ENCODE data around the gene GAREM1.
A peak's percentile ranks its signal among the peaks of the same experiment; 100 is the strongest.
"Not testable (repeated sequence)": the region's sequence is repeated elsewhere in the genome, so short reads cannot be mapped to it uniquely, and the experiment has no call there.

GAREM1 gene

DNA sequence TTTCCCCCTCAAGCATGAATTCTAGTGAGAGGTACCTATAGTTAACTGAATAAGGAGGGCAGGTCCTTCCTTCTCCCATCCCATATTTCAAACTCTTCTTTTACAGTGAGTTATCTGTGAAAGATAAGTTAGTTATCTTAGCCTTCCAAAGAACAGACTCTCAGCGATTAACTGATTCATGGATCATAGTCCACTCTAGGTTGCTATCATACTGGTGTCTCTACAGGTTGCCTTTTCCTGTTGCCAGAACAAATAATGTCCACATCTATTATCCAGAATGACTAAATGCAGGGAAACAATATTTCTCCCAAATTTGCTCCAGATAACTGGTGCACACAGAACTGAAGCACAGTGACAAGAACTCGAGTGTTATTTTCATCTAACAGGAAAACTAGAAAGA lies 212.5 kb downstream of the GAREM1 start:
- no peak for DNase-seq (ENCODE audit: low spot score)

DNA sequence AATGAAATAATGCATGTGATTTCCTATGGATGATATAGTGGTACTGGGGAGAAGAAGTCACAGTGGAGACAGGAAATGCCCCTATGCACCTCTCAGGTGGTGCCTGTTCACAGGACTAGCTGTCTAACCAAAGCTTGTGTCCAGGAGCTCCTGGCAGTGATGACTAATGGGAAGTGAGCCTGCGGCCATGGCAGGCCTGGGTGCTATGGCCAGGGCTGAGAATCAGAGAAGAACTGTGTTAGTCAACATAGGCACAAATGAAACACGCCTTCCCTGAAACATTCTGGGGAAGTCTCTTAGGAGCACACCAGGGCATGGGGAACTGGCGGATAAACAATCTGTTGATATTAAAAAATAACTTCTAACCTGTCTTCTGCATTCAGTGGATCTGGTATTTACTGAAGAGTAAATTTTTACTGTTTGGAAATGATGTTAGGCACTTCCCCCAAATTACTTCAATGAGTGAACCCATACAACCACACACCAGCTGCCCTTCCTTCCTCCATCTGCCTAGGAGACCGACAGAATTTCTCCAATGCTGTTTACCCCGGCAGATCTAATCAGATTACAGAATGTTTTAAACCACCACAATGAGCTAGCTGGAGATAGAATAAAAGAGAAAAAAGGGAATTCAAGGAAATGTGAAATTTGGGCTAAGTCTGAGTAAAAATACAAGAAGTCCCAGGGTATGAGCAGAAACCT lies 213.4 kb downstream of the GAREM1 start:
- no peak for DNase-seq (ENCODE audit: low spot score)

DNA sequence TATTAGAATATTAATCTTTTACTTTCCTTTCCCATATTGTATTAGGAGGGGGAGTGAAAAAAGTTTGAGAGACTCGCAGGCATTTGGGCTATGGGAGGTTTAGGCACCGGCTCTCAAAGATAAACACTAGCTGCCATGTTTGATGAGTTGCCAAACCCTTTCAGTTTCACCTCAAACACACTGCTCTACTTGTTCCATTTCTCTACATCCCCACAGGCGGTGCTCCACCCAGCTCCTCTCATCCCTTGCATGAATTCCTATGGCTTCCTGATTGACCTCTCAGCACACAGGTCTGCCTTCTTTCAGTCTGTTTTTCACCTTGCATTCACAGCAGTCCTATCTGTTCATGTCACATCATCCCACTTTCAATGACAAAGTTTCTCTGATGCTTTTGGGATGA lies 215.1 kb downstream of the GAREM1 start:
- no peak for DNase-seq (ENCODE audit: low spot score)

DNA sequence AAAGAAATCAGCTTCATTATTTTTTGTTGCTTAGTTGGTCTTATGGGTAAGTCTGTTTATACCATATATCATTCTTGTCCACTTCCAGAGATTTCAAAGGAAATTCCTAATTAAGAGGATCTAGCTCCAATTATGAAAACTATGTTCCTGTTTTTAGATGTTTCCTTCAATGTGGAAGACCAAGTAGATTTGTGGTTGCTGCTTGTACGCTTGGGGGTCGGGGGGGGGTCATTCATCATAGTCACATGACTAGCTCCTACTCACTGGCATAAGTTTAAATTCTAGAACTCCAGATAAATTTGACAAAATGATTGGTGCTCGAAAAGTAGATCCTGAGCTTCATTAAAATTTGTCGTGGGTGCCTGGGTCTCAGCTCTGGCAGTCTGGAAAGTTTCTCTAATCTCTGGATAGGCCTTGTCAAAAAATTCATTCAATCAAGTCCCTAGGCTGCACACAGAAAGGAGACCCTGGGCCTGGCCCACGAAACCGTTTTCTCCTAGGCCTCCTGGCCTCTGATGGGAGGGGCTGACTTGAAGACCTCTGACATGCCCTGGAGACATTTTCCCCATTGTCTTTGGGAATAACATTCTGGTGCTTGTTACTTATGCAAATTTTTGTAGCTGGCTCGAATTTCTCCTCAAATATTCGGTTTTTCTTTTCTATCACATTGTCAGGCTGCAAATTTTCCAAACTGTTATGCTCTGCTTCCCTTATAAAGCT lies 218.4 kb downstream of the GAREM1 start:
- DNase-seq (ENCODE audit: low spot score): no peak

DNA sequence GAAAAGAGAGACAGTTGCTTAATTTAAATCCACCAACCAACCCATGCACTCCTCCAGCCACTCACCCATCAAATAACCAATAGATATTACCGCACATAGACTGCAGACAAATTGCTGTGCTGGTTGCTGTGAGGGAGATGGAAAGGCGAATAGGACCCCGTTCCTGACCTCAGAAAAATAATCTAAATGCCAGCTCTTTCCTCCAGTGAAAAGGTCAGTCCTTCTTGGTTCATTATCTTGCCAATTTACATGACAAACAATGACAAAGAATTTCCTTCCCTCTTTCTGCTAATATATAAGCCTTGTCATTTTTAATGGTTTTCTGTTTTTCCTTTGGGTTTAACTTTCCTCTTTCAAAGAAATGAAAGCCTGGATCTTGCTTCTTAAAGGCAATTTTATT lies 219.2 kb downstream of the GAREM1 start:
- DNase-seq (ENCODE audit: low spot score): no peak

DNA sequence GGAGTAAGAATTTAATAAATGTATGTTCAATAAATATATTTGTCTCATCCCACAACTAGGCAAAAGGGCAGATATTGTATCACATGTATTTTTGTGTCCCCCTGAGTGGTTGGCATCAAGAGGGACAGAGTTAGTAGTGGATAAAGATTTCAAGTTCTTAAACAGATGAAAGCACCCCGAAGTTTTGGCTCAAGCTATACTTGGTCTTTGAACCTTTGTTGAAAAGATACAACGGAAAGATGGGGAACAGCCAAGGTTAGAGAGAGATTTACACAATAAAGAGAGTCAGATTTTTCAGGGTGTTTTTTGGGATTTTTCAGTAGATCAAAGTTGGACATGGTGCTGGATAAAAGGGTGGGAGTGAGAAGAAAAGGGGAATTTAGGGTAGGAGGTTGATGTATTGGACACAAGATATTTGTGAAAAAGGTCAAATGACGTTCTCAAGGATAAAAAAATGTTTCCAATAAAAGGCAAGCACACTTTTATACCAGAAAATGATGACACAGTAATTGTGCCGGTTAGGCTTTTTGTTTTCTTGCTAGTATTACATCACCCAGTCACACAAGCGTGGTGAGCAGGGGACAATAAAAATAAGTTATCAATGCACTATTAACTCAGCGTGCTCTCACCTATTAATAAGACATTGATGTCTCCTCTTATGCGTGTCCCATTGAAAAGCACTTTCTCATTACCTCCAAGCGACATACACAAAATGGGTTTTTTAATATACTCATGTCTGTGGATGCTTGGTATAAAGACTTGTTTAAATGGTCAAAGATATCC lies 221.3 kb downstream of the GAREM1 start:
- no peak for DNase-seq (ENCODE audit: low spot score)

DNA sequence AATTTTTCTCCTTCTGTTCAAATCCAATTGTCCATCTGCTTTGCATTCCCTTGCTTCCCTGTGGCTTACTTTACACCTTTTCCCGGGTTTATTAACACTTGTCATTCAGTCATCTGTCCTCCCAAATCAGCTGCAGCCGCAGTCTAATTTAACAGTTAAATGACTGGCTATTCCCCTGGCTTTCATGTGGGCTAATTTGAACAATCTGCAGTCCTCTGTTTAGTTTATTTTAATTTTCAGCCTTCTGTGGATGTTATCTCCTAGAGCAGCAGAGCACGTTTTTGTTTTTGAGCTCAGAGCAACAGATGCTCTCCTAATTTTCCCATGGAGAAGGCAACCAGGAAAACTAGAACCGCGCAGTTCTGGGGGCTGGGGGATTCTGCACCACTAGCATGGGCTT lies 225.8 kb downstream of the GAREM1 start:
- no peak for DNase-seq (ENCODE audit: low spot score)

DNA sequence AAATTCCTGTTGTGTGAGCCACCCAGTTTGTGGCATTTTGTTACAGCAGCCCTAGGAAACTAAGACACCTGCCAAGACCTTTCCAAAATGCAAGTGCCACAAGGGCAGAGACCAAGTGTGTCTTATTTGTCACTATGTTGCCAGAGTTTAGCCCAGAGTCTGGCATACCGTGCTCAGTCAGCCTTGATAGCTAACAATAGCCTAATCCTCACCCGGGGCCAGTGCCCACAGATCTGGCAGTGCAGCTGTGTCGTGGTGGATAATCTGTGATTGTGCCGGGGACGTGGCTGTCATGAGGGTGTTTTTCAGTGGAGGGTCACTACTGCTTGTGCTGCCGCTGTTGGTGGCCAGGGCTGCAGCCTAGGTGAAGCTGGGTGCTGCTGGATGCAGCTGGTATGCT lies 227.3 kb downstream of the GAREM1 start:
- DNase-seq (ENCODE audit: low spot score): no peak

DNA sequence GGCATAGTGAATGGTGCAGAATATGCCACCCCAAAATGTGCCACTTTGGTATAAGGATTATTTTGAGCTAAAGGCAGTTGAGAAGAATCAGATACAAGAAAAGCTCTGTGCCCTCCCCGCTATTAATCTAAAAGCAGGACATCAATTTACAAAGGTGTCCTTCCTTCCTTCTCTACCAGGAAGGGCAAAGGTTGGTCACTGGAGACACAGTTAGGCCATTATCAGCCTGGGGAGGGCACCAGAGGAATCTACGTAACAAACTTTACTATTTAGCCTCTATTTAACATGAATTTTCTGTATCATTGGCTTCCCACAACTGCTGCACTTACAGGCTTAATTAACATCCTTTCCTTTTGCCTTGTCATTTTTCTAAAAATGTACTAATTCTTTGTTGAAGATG lies 228.3 kb downstream of the GAREM1 start:
- DNase-seq (ENCODE audit: low spot score): no peak

DNA sequence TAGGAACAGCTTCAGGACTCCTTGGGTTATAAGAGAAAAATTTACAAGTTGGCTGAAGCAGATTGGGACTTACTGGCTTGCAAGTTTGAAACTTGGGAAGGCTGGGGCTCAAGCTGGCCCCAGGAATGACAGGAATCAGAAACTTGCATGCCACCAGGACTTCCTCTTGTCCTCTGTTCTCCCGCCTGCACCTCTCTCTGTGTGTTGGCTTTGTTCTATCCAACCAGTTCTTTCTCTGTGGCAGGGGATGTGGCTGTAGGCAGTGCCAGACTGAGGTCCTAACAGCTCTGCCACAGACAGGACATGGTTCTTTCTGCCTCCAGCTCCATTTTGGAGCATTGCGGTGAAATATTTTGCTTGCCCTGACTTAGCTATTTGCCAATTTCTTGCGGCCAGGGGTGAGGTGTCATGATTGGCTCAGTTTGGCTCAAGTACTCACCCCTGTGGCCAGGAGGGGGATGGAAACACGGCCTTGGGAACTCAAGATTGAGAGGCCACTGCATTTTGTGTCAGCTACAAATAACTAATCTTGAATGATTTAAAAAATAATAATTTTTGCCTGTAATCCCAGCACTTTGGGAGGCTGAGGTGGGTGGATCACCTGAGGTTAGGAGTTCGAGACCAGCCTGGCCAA lies 231.9 kb downstream of the GAREM1 start:
- DNase-seq (ENCODE audit: low spot score): no peak

DNA sequence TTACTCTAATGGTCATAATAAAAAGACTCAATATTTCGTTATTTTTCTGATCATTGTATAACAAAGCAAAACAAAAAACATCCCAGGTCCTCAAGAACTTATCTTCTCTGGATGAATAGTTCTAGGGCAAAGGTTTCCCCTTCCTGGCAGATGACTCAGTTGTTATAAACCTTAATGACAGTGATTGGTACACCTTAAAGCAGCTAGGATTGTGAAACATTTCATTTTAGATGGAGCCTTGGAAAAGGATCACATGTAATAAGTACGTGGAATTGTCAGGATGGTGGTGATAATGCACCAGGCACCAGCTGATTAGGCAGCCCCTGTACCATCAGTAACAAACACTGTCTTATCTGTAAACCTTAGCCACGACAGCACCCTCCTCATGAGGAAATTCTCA lies 233.6 kb downstream of the GAREM1 start:
- DNase-seq (ENCODE audit: low spot score): no peak

DNA sequence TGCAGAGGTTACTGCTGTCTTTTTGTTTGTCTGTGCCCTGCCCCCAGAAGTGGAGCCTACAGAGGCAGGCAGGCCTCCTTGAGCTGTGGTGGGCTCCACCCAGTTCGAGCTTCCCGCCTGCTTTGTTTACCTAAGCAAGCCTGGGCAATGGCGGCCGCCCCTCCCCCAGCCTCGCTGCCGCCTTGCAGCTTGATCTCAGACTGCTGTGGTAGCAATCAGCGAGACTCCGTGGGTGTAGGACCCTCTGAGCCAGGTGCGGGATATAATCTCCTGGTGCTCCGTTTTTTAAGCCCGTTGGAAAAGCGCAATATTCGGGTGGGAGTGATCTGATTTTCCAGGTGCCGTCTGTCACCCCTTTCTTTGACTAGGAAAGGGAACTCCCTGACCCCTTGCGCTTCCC lies 237.3 kb downstream of the GAREM1 start:
- DNase-seq (ENCODE audit: low spot score): not testable (repeated sequence)

DNA sequence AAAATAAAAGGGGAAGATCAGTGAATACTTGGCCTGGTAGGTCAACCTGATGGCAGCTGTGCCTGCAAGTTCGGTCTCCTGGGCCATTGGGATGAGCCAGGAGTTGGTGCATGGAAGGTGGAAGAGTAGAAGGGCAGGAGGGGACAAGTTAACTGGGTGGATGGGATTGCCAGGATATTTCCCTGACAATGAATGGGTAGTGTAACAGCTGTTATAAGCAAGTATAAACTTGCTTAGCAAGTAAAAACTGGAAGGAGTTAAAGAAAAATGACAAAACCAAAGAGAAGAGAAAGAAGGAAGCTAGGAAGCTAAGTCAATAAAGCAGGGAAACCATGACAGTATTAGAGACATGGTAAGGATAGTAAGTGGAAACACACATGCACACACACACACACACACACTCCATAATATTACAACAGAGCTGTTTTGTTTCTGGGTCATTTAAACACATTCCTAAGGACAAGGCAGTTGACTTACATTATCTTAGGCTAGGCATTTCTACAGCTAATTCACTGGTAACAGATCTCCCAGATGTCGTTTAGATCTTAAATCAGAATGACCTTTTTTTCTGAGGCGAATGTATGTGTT lies 251.2 kb downstream of the GAREM1 start:
- DNase-seq (ENCODE audit: low spot score): no peak

DNA sequence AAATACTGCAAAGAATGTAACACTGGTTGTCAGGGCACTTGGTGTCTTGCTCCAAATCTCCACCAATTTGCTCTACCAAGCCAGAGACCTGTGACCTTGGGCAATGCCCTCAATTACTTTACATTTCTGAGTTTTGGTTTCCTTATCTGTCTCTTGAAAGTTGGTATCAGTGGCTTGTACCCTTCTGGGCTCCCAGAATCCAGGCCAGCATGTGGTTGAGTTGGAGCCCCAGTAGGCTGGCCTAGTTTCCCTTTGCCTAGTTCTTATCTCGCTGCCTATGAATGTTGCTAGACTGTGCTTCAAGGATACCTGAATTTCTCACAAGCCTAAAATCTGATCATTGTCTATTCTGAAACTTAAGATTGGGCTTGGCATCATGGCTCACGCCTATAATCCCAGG lies 254.3 kb downstream of the GAREM1 start:
- DNase-seq (ENCODE audit: low spot score): no peak

DNA sequence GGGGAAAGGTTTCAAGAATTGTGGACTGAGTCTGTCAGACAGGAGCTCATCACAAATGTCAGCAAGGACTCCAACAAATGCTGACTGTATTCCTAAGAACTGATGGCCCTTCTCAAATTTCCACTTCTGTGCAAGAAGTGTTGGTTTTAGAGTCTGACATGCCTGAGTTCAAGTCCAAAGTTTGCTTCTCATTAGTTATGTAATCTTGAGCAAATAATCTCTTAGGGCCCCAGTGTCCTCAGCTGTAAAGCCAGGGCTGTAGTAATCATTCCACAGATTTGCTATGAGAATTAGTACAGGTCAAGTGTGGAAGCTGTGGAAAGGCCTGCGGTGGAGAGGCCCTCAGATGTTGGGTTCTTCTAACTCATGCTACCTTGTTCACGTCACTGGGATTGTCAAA lies 257.0 kb downstream of the GAREM1 start:
- peak; percentile 19 for DNase-seq (ENCODE audit: low spot score)
